Measurements from ENCODE around the gene RRP9. TPM values are rescaled to one million over a fixed set of nuclear protein-coding genes. Genes with fewer than 3 reads are reported as not detected.
A peak's percentile ranks its signal among the peaks of the same experiment; 100 is the strongest.

RRP9 gene
- total and polyA plus RNA-seq, 10 of the 15 experiments (the other 5 are each of a cell fraction or from before 2014, with no cell fraction given) = 4.7 to 91.5 (median 41.7) TPM

DNA sequence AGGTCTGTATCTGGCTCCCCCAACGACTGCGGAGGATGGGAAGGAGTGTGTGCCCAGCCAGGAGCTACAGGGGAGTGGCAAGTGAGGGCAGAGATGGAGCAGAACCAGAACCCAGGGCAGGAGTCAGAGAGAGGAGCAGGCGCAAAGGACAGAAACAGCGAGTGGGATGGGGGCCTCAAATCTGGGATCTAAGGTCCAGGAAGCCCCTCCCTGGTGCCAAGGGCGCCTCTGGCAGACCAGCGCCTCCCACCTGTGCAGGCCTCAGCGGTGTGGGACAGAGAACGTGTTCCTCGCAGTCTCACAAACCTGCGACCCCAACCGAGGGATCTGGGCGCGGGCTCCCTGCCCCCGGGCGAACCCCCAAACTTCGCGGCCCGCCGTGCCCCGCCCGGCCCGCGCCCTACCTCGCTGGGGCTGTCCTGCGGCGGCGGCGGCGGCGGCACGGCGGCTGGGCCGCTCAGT, 25.2 kb upstream of the RRP9 start:
- ChIA-PET POLR2A (interaction anchor here (1.0 kb wide), 1 partner anchor 69 kb away, joined by 3 read pairs; no protein-coding TSS in a partner anchor), CTCF (interaction anchor here (1.2 kb wide), 1 partner anchor 25 kb away, joined by 4 read pairs; the partner anchor contains the start of genes PARP3 and RRP9), RAD21 (ENCODE audit: unreplicated experiment) (no interaction called here), SMC1A (ENCODE audit: uncharacterized antibody, unreplicated experiment) (no interaction called here)
- Histone ChIP-seq H4K20me1 (ENCODE audit: control insufficient read depth, insufficient read depth) (no peaks in the 10 kb centered on the region), H3K4me3 (peak overlapping the region; percentile 61; the same call in 1 of the 2 replicates), H3K79me2 (ENCODE audit: control insufficient read depth, insufficient read depth, low read length) (no peaks in the 10 kb centered on the region), H3K4me2 (ENCODE audit: control insufficient read depth, insufficient read depth) (peak overlapping the region; percentile 85), H3K27ac (ENCODE audit: control insufficient read depth, insufficient read depth) (no peak overlapping the region), H3K4me1 (ENCODE audit: control insufficient read depth, insufficient read depth, low read length) (peaks cover 6% of the 10 kb centered on the region; the same call in 1 of the 2 replicates), H3K36me3 (ENCODE audit: control insufficient read depth in 2 of 2, insufficient read depth in 2 of 2, low read length in 1 of 2) (no peaks in the 10 kb centered on the region), H3K27me3 (replicated peaks in 1 of 2; ENCODE audit: control insufficient read depth in 2 of 2, insufficient read depth in 2 of 2, low read length in 1 of 2) (no peaks in the 10 kb centered on the region; a peak in 2 of 4 replicates), H2AFZ (ENCODE audit: control insufficient read depth, low read depth, low read length) (peak overlapping the region; percentile 22), H3K9ac (ENCODE audit: control insufficient read depth, insufficient read depth, low read length) (peak overlapping the region; percentile 3; the same call in 1 of the 2 replicates), H3K9me3 (replicated peaks; ENCODE audit: control insufficient read depth, insufficient read depth, low read length) (no peaks in the 10 kb centered on the region)
- DNase-seq (ENCODE audit: low read depth, low spot score) (no peak), ATAC-seq (peak; percentile 72), FAIRE-seq (no peak)
- intact Hi-C loops (cut with micrococcal nuclease; ENCODE audit: unreplicated experiment) (no loop called here), in situ Hi-C loops (cut with MboI) (no loop called here)
- WGBS (ENCODE audit: insufficient coverage, insufficient replicate concordance, low lambda C conversion rate, missing lambda C conversion rate) = 11% methylated on average over 20 of the region's 33 CpGs
- no TSS peak for BruUV-seq (replicated peaks)
- TF ChIP-seq LARP7 (IDR thresholded peaks at IDR 0.05) (peak; percentile 28; the same call in 1 of the 2 replicates), YBX1 (IDR thresholded peaks at IDR 0.05) (no peak), HDGF (IDR thresholded peaks at IDR 0.05) (0 out of 2 replicates have a peak, but pooled peaks have one; percentile 33), RELB (IDR thresholded peaks at IDR 0.05; ENCODE audit: low read depth) (no peak)

DNA sequence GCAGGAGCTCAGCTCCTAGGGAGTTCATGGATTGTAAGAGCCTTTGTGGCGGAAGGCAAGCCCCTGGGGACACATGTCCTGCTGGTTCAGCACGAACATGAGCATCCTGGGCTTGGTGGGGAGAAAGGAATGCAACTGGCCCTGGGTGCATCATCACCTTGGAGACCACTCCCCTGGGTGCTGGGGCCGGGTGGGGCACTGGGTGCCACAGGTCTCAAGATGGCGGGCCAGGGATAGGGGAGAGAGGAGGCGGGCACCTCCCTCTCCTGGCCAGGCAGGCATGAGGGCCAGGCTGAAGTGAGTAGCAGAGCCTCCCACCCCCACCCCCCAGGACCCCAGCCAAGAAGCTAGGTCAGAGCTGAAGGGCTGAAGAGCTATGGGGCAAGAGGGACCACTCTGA, 24.8 kb upstream of the RRP9 start:
- ChIA-PET SMC1A (ENCODE audit: uncharacterized antibody, unreplicated experiment) (no interaction called here), POLR2A (no interaction called here), RAD21 (ENCODE audit: unreplicated experiment) (no interaction called here), CTCF (no interaction called here)
- DNase-seq (ENCODE audit: low read depth, low spot score) (no peak), ATAC-seq (no peak), FAIRE-seq (no peak)
- peak overlapping the region; percentile 61; the same call in 1 of the 2 replicates for H3K4me3 ChIP-seq
- no peak overlapping the region for H3K9ac ChIP-seq (ENCODE audit: control insufficient read depth, insufficient read depth, low read length)
- H3K27ac ChIP-seq (ENCODE audit: control insufficient read depth, insufficient read depth) = no peak overlapping the region
- H3K27me3 ChIP-seq (replicated peaks in 1 of 2; ENCODE audit: control insufficient read depth in 2 of 2, insufficient read depth in 2 of 2, low read length in 1 of 2) = no peaks in the 10 kb centered on the region; a peak in 2 of 4 replicates
- no peak overlapping the region; the same call in 1 of the 2 replicates for H2AFZ ChIP-seq (ENCODE audit: control insufficient read depth, low read depth, low read length)
- TF ChIP-seq MLLT1 (IDR thresholded peaks at IDR 0.05) (no peak), STAT1 (conservative IDR thresholded peaks at IDR 0.05) (no peak)
- peak overlapping the region; percentile 85 for H3K4me2 ChIP-seq (ENCODE audit: control insufficient read depth, insufficient read depth)
- no peaks in the 10 kb centered on the region for H3K79me2 ChIP-seq (ENCODE audit: control insufficient read depth, insufficient read depth, low read length)
- no peaks in the 10 kb centered on the region for H4K20me1 ChIP-seq (ENCODE audit: control insufficient read depth, insufficient read depth)
- H3K9me3 ChIP-seq (replicated peaks; ENCODE audit: control insufficient read depth, insufficient read depth, low read length) = no peaks in the 10 kb centered on the region
- in situ Hi-C loops (cut with MboI) (no loop called here), intact Hi-C loops (cut with micrococcal nuclease; ENCODE audit: unreplicated experiment) (no loop called here)
- no peaks in the 10 kb centered on the region for H3K36me3 ChIP-seq (ENCODE audit: control insufficient read depth in 2 of 2, insufficient read depth in 2 of 2, low read length in 1 of 2)
- no TSS peak for BruUV-seq (replicated peaks)
- peaks cover 6% of the 10 kb centered on the region; the same call in 1 of the 2 replicates for H3K4me1 ChIP-seq (ENCODE audit: control insufficient read depth, insufficient read depth, low read length)
- 89% methylated on average over 5 of the region's 5 CpGs for WGBS (ENCODE audit: insufficient coverage, insufficient replicate concordance, low lambda C conversion rate, missing lambda C conversion rate)
